Activated CD4-positive, alpha-beta T cell treated with anti-CD3 and anti-CD28 coated beads for 36 hours (primary cell): ENCODE measurements around the gene BZW1. TPM values are rescaled to one million over a fixed set of nuclear protein-coding genes. Genes with fewer than 3 reads are reported as not detected.
A peak's percentile ranks its signal among the peaks of the same experiment; 100 is the strongest.
"Not testable (repeated sequence)": the region's sequence is repeated elsewhere in the genome, so short reads cannot be mapped to it uniquely, and the experiment has no call there.

ENCODE experiments used
- ATAC-seq: fragments of 200-7000 bp; cut with Tn5 transposase; one replicate; pipeline ENCODE4 v1.10.0; 2021; ENCODE audit warnings: mild to moderate bottlenecking, moderate library complexity
- CTCF ChIA-PET: fragments of 350-600 bp; sonication (Branson Sonifier 250); formaldehyde crosslinking; loops from one replicate; lab custom pipeline; 2021; ENCODE audit warnings: antibody characterized with exemption; lab: Charles Lee
- POLR2A ChIA-PET: fragments of 350-600 bp; sonication (Branson Sonifier 250); formaldehyde crosslinking; loops from one replicate; lab custom pipeline; 2021; ENCODE audit warnings: antibody characterized with exemption, inconsistent platforms; lab: Charles Lee
- DNase-seq: peaks from one replicate; pipeline ENCODE4 v3.0.0-alpha.2; 2020
- H3K27ac Mint-ChIP-seq: one replicate; pipeline ENCODE4 v1.8.0; 2021; ENCODE audit warnings: mixed read lengths
- H3K27me3 Mint-ChIP-seq: one replicate; pipeline ENCODE4 v1.8.0; 2021; ENCODE audit warnings: mixed read lengths
- H3K36me3 Mint-ChIP-seq: one replicate; pipeline ENCODE4 v1.8.0; 2021; ENCODE audit warnings: low read depth, mixed read lengths
- H3K4me1 Mint-ChIP-seq: one replicate; pipeline ENCODE4 v1.8.0; 2021; ENCODE audit warnings: mixed read lengths
- H3K4me3 Mint-ChIP-seq: one replicate; pipeline ENCODE4 v1.8.0; 2021; ENCODE audit warnings: mild to moderate bottlenecking, moderate library complexity, mixed read lengths
- H3K9me3 Mint-ChIP-seq: one replicate; pipeline ENCODE4 v1.8.0; 2021; ENCODE audit warnings: low read depth, mixed read lengths
- intact Hi-C, 2 experiments: fragments of 100-400 bp; cut with DNase I in 1 of 2; cut with micrococcal nuclease in 1 of 2; formaldehyde crosslinking; loops; one replicate each; pipeline versions ENCODE4 v1.14.2 to v1.15.1; 2022 to 2024; cut with DNase I, micrococcal nuclease
- total RNA-seq, 2 experiments: library from RNA; stranded (reverse); gene quantifications; one replicate each; pipeline ENCODE4 v1.2.3, GENCODE V29; 2021

BZW1 gene
- total RNA-seq, 2 experiments from 2014 or later = 413 to 474 TPM

GRCh38 chr2:200794143-200794542, 17.6 kb upstream of the BZW1 start:
- Mint-ChIP-seq H3K4me3 (no peak overlapping the region), H3K4me1 (peaks cover 7% of the 10 kb centered on the region), H3K27me3 (peaks cover 4% of the 10 kb centered on the region), H3K36me3 (no peaks in the 10 kb centered on the region), H3K9me3 (no peaks in the 10 kb centered on the region), H3K27ac (no peak overlapping the region)
- ATAC-seq = no peak
- CTCF ChIA-PET = interaction anchor here (1.1 kb wide), 1 partner anchor 104 kb away, joined by 3 read pairs; no protein-coding TSS in a partner anchor
- intact Hi-C loops = no loop called here
- no peak for DNase-seq
- POLR2A ChIA-PET = no interaction called here

GRCh38 chr2:200795028-200795440, 16.7 kb upstream of the BZW1 start:
- ChIA-PET POLR2A (interaction anchor here (0.7 kb wide), 1 partner anchor 45 kb away, joined by 4 read pairs; no protein-coding TSS in a partner anchor), CTCF (interaction anchor here (1.1 kb wide), 1 partner anchor 103 kb away, joined by 3 read pairs; no protein-coding TSS in a partner anchor)
- DNase-seq (no peak), ATAC-seq (no peak)
- Mint-ChIP-seq H3K4me1 (peaks cover 7% of the 10 kb centered on the region), H3K9me3 (no peaks in the 10 kb centered on the region), H3K27ac (no peak overlapping the region), H3K27me3 (peaks cover 2% of the 10 kb centered on the region), H3K4me3 (no peak overlapping the region), H3K36me3 (no peaks in the 10 kb centered on the region)
- intact Hi-C loops = no loop called here

GRCh38 chr2:200796561-200796960, 15.1 kb upstream of the BZW1 start:
- CTCF ChIA-PET = no interaction called here

GRCh38 chr2:200797242-200797770, 14.4 kb upstream of the BZW1 start:
- CTCF ChIA-PET = interaction anchor here (1.0 kb wide), 1 partner anchor 11 kb away, joined by 3 read pairs; no protein-coding TSS in a partner anchor

More at GRCh38 chr2:200796561-200796960, 15.1 kb upstream of the BZW1 start:
- ATAC-seq = no peak
- H3K4me1 Mint-ChIP-seq = peaks cover 7% of the 10 kb centered on the region
- intact Hi-C loops = no loop called here
- POLR2A ChIA-PET = no interaction called here
- H3K4me3 Mint-ChIP-seq = no peak overlapping the region
- DNase-seq = no peak
- peaks cover 2% of the 10 kb centered on the region for H3K36me3 Mint-ChIP-seq
- no peak overlapping the region for H3K27ac Mint-ChIP-seq
- H3K27me3 Mint-ChIP-seq = peaks cover 2% of the 10 kb centered on the region
- peaks cover 1% of the 10 kb centered on the region for H3K9me3 Mint-ChIP-seq

GRCh38 chr2:200798514-200798913, 13.2 kb upstream of the BZW1 start:
- H3K9me3 Mint-ChIP-seq = peaks cover 5% of the 10 kb centered on the region
- POLR2A ChIA-PET = no interaction called here

More at GRCh38 chr2:200797242-200797770, 14.4 kb upstream of the BZW1 start:
- DNase-seq = no peak
- Mint-ChIP-seq H3K27ac (no peak overlapping the region), H3K36me3 (peaks cover 2% of the 10 kb centered on the region), H3K4me1 (peaks cover 7% of the 10 kb centered on the region), H3K4me3 (no peak overlapping the region), H3K9me3 (peaks cover 5% of the 10 kb centered on the region), H3K27me3 (peaks cover 6% of the 10 kb centered on the region)
- POLR2A ChIA-PET = no interaction called here
- ATAC-seq = no peak
- intact Hi-C loops = no loop called here

GRCh38 chr2:200800458-200800857, 11.3 kb upstream of the BZW1 start:
- Mint-ChIP-seq H3K27me3 (peaks cover 7% of the 10 kb centered on the region), H3K36me3 (peaks cover 2% of the 10 kb centered on the region), H3K27ac (no peak overlapping the region), H3K4me3 (no peak overlapping the region), H3K9me3 (peaks cover 5% of the 10 kb centered on the region), H3K4me1 (peaks cover 7% of the 10 kb centered on the region)
- ChIA-PET CTCF (interaction anchor here (0.8 kb wide), 1 partner anchor 45 kb away, joined by 3 read pairs; no protein-coding TSS in a partner anchor), POLR2A (no interaction called here)
- intact Hi-C loops = no loop called here
- DNase-seq (no peak), ATAC-seq (no peak)

More at GRCh38 chr2:200798514-200798913, 13.2 kb upstream of the BZW1 start:
- peaks cover 7% of the 10 kb centered on the region for H3K27me3 Mint-ChIP-seq
- peaks cover 7% of the 10 kb centered on the region for H3K4me1 Mint-ChIP-seq
- H3K4me3 Mint-ChIP-seq = no peak overlapping the region
- CTCF ChIA-PET = no interaction called here
- intact Hi-C loops = loop anchor here in 1 of 2 experiments (1.0 kb wide), 1 partner anchor 33 kb away; no protein-coding TSS in a partner anchor
- no peak overlapping the region for H3K27ac Mint-ChIP-seq
- peaks cover 2% of the 10 kb centered on the region for H3K36me3 Mint-ChIP-seq
- ATAC-seq (peak; percentile 99), DNase-seq (no peak)

- H3K27ac Mint-ChIP-seq, intact Hi-C loops, H3K4me3 Mint-ChIP-seq, POLR2A ChIA-PET, H3K27me3 Mint-ChIP-seq, H3K36me3 Mint-ChIP-seq, H3K9me3 Mint-ChIP-seq, H3K4me1 Mint-ChIP-seq, ATAC-seq, CTCF ChIA-PET, DNase-seq: not testable (repeated sequence)
These were observed 10.3 kb upstream of the BZW1 start for GRCh38 chr2:200801431-200801830.

- no peaks in the 10 kb centered on the region for H3K27me3 Mint-ChIP-seq
These were observed 2.0 kb upstream of the BZW1 start for GRCh38 chr2:200809506-200810251.

GRCh38 chr2:200810252-200810997, 1.3 kb upstream of the BZW1 start:
- Mint-ChIP-seq H3K27me3 (no peaks in the 10 kb centered on the region), H3K36me3 (peaks cover 29% of the 10 kb centered on the region), H3K4me3 (peak overlapping the region; percentile 87), H3K27ac (peak overlapping the region; percentile 80), H3K9me3 (no peaks in the 10 kb centered on the region), H3K4me1 (peaks cover 34% of the 10 kb centered on the region)
- ChIA-PET POLR2A (interaction anchor here (1.2 to 1.4 kb wide), 2 partner anchors 45 to 97 kb away, joined by 4 read pairs; no protein-coding TSS in a partner anchor), CTCF (interaction anchor here (0.6 to 1.0 kb wide), 3 partner anchors 45 to 60 kb away, joined by 3 to 4 read pairs (median 3); no protein-coding TSS in a partner anchor)
- no peak for ATAC-seq
- no peak for DNase-seq
- intact Hi-C loops = loop anchor here (2.0 to 5.0 kb wide), 8 partner anchors 233 to 1457 kb away; partner anchors contain the start of genes NOP58 (in 1 of the 2), STRADB (in 1 of the 2), TMEM237 (in 1 of the 2) and TRAK2 (in 1 of the 2)

More at GRCh38 chr2:200809506-200810251, 2.0 kb upstream of the BZW1 start:
- CTCF ChIA-PET = interaction anchor here (1.0 kb wide), 2 partner anchors 44 to 59 kb away, joined by 3 read pairs; no protein-coding TSS in a partner anchor
- Mint-ChIP-seq H3K4me3 (peak overlapping the region; percentile 87), H3K36me3 (peaks cover 22% of the 10 kb centered on the region), H3K4me1 (peaks cover 26% of the 10 kb centered on the region), H3K27ac (peak overlapping the region; percentile 80), H3K9me3 (no peaks in the 10 kb centered on the region)
- DNase-seq (no peak), ATAC-seq (no peak)
- intact Hi-C loops = loop anchor here (2.0 to 5.0 kb wide), 8 partner anchors 232 to 1458 kb away; partner anchors contain the start of genes NOP58 (in 1 of the 2), STRADB (in 1 of the 2), TMEM237 (in 1 of the 2) and TRAK2 (in 1 of the 2)
- POLR2A ChIA-PET = no interaction called here

GRCh38 chr2:200810998-200811332, 745 bp upstream of the BZW1 start:
- peaks cover 39% of the 10 kb centered on the region for H3K4me1 Mint-ChIP-seq
- ChIA-PET POLR2A (interaction anchor here (0.6 to 1.4 kb wide), 3 partner anchors 46 to 356 kb away, joined by 4 read pairs; no protein-coding TSS in a partner anchor), CTCF (interaction anchor here (0.6 kb wide), 1 partner anchor 46 kb away, joined by 4 read pairs; no protein-coding TSS in a partner anchor)
- peak overlapping the region; percentile 80 for H3K27ac Mint-ChIP-seq
- H3K4me3 Mint-ChIP-seq = peak overlapping the region; percentile 87
- no peaks in the 10 kb centered on the region for H3K9me3 Mint-ChIP-seq
- intact Hi-C loops = loop anchor here (1.0 to 5.0 kb wide), 18 partner anchors 46 to 1456 kb away; partner anchors contain the start of genes CLK1 (in 2 of the 2), NIF3L1 (in 2 of the 2), PPIL3 (in 2 of the 2) and CFLAR (in 1 of the 2)
- ATAC-seq (no peak), DNase-seq (no peak)
- H3K27me3 Mint-ChIP-seq = no peaks in the 10 kb centered on the region
- H3K36me3 Mint-ChIP-seq = peaks cover 35% of the 10 kb centered on the region
